HEK293 (cell line): Measurements from ENCODE around the gene RPL23.

Experiments
- HOXA7 ChIP-seq: sonication (generic); formaldehyde crosslinking; IDR thresholded peaks from 2 replicates; pipeline ENCODE4 v1.8.1; 2022; ENCODE audit warnings: missing genetic modification reagents, borderline replicate concordance
- OSR2 ChIP-seq: fragments of 450-650 bp; formaldehyde crosslinking; IDR thresholded peaks from 2 replicates; pipeline ENCODE4 v1.5.1; 2016; ENCODE audit warnings: missing biosample characterization, missing genetic modification characterization
- SALL2 ChIP-seq: fragments of 450-650 bp; formaldehyde crosslinking; IDR thresholded peaks from 2 replicates; pipeline ENCODE4 v1.5.0; 2017; ENCODE audit warnings: missing biosample characterization, mild to moderate bottlenecking, missing genetic modification characterization, borderline replicate concordance
- SCRT2 ChIP-seq: fragments of 450-650 bp; formaldehyde crosslinking; IDR thresholded peaks from 2 replicates; pipeline ENCODE4 v1.5.1; 2016; ENCODE audit warnings: missing biosample characterization, missing genetic modification characterization
- SETDB1 ChIP-seq: IDR thresholded peaks from one replicate; pipeline ENCODE4 v1.6.1; 2017; ENCODE audit warnings: mild to moderate bottlenecking, low read length, moderate library complexity, mixed read lengths; ENCODE audit not compliant: insufficient read length
- ZBTB48 ChIP-seq: fragments of 450-650 bp; formaldehyde crosslinking; IDR thresholded peaks from 2 replicates; pipeline ENCODE4 v1.5.1; 2016; ENCODE audit warnings: missing biosample characterization, missing genetic modification characterization
- ZFHX2 ChIP-seq: fragments of 450-650 bp; formaldehyde crosslinking; conservative IDR thresholded peaks from 2 replicates; pipeline ENCODE4 v1.5.1; 2016; ENCODE audit warnings: missing biosample characterization, missing genetic modification characterization
- ZNF175 ChIP-seq: fragments of 450-650 bp; formaldehyde crosslinking; IDR thresholded peaks from 2 replicates; pipeline ENCODE4 v1.5.1; 2016; ENCODE audit warnings: missing biosample characterization, missing genetic modification characterization
- ZNF274 ChIP-seq, 2 experiments: fragments of 200-500 bp in 1 of 2; fragments of 450-650 bp in 1 of 2; sonication (Bioruptor generic) in 1 of 2; formaldehyde crosslinking in 1 of 2; IDR thresholded peaks; 2 replicates each; pipeline versions ENCODE4 v1.5.1 to v1.6.1; 2014 to 2016; ENCODE audit warnings: borderline replicate concordance in 1 of 2, inconsistent platforms in 1 of 2, low read length in 1 of 2, missing biosample characterization in 1 of 2, missing genetic modification characterization in 1 of 2
- ZNF341 ChIP-seq: fragments of 450-650 bp; formaldehyde crosslinking; IDR thresholded peaks from 2 replicates; pipeline ENCODE4; 2016; ENCODE audit warnings: low read depth, missing biosample characterization, missing genetic modification characterization
- ZNF354C ChIP-seq: fragments of 450-650 bp; formaldehyde crosslinking; IDR thresholded peaks from 2 replicates; pipeline ENCODE4 v1.5.1; 2016; ENCODE audit warnings: missing biosample characterization, missing genetic modification characterization, low read depth, borderline replicate concordance
- ZNF48 ChIP-seq: fragments of 450-650 bp; formaldehyde crosslinking; IDR thresholded peaks from 2 replicates; pipeline ENCODE4 v1.5.1; 2016; ENCODE audit warnings: missing biosample characterization, missing genetic modification characterization
- ZNF510 ChIP-seq: fragments of 450-650 bp; formaldehyde crosslinking; IDR thresholded peaks from 2 replicates; pipeline ENCODE4 v1.5.1; 2018; ENCODE audit warnings: mild to moderate bottlenecking, missing genetic modification characterization, missing biosample characterization; ENCODE audit not compliant: insufficient replicate concordance
- ZNF549 ChIP-seq: fragments of 450-650 bp; IDR thresholded peaks from 2 replicates; pipeline ENCODE4 v1.5.1; 2018; ENCODE audit warnings: missing biosample characterization, missing genetic modification characterization, mild to moderate bottlenecking, inconsistent platforms, moderate library complexity
- ZNF558 ChIP-seq: fragments of 450-650 bp; formaldehyde crosslinking; IDR thresholded peaks from 2 replicates; pipeline ENCODE4 v1.5.1; 2016; ENCODE audit warnings: missing biosample characterization, missing genetic modification characterization
- ZNF561 ChIP-seq: fragments of 450-650 bp; IDR thresholded peaks from 2 replicates; pipeline ENCODE4 v1.5.1; 2018; ENCODE audit warnings: missing biosample characterization, missing genetic modification characterization, borderline replicate concordance
- ZNF596 ChIP-seq: fragments of 450-650 bp; IDR thresholded peaks from 2 replicates; pipeline ENCODE4 v1.5.0; 2018; ENCODE audit warnings: missing biosample characterization, mild to moderate bottlenecking, missing genetic modification characterization, moderate library complexity
- ZNF837 ChIP-seq: fragments of 450-650 bp; formaldehyde crosslinking; IDR thresholded peaks from 2 replicates; pipeline ENCODE4 v1.5.1; 2016; ENCODE audit warnings: missing biosample characterization, missing genetic modification characterization
- ZNF843 ChIP-seq: fragments of 450-650 bp; formaldehyde crosslinking; IDR thresholded peaks from 2 replicates; pipeline ENCODE4 v1.5.1; 2016; ENCODE audit warnings: missing biosample characterization, missing genetic modification characterization
- ZSCAN16 ChIP-seq: fragments of 450-650 bp; formaldehyde crosslinking; IDR thresholded peaks from 2 replicates; pipeline ENCODE4 v1.5.1; 2016; ENCODE audit warnings: missing biosample characterization, missing genetic modification characterization
- ZSCAN30 ChIP-seq: fragments of 450-650 bp; IDR thresholded peaks from 2 replicates; pipeline ENCODE4 v1.5.1; 2018; ENCODE audit warnings: missing biosample characterization, mild to moderate bottlenecking, missing genetic modification characterization, moderate library complexity
- TF ChIP-seq, protein P1 (sequence below): fragments of 450-650 bp; formaldehyde crosslinking; IDR thresholded peaks from 2 replicates; pipeline ENCODE4 v1.5.1; 2016; ENCODE audit warnings: missing biosample characterization, missing genetic modification characterization
- TF ChIP-seq, protein P2 (sequence below): IDR thresholded peaks from 2 replicates; pipeline ENCODE4 v1.6.1; 2011; ENCODE audit warnings: mild to moderate bottlenecking, low read depth, low read length, borderline replicate concordance
- TF ChIP-seq, protein P3 (sequence below): fragments of 450-650 bp; formaldehyde crosslinking; IDR thresholded peaks from 2 replicates; pipeline ENCODE4 v1.5.1; 2016; ENCODE audit warnings: missing biosample characterization, missing genetic modification characterization
- TF ChIP-seq, protein P4 (sequence below): fragments of 450-650 bp; formaldehyde crosslinking; IDR thresholded peaks from 2 replicates; pipeline ENCODE4 v1.5.1; 2016; ENCODE audit warnings: missing biosample characterization, missing genetic modification characterization
- TF ChIP-seq, protein P5 (sequence below): fragments of 450-650 bp; formaldehyde crosslinking; IDR thresholded peaks from 2 replicates; pipeline ENCODE4 v1.5.1; 2016; ENCODE audit warnings: missing biosample characterization, missing genetic modification characterization
- TF ChIP-seq, protein P6 (sequence below): fragments of 450-650 bp; formaldehyde crosslinking; IDR thresholded peaks from 2 replicates; pipeline ENCODE4 v1.5.1; 2017; ENCODE audit warnings: missing biosample characterization, missing genetic modification characterization
- TF ChIP-seq, protein P7 (sequence below): fragments of 450-650 bp; formaldehyde crosslinking; IDR thresholded peaks from 2 replicates; pipeline ENCODE4 v1.5.1; 2016; ENCODE audit warnings: missing biosample characterization, missing genetic modification characterization

RPL23 gene

DNA sequence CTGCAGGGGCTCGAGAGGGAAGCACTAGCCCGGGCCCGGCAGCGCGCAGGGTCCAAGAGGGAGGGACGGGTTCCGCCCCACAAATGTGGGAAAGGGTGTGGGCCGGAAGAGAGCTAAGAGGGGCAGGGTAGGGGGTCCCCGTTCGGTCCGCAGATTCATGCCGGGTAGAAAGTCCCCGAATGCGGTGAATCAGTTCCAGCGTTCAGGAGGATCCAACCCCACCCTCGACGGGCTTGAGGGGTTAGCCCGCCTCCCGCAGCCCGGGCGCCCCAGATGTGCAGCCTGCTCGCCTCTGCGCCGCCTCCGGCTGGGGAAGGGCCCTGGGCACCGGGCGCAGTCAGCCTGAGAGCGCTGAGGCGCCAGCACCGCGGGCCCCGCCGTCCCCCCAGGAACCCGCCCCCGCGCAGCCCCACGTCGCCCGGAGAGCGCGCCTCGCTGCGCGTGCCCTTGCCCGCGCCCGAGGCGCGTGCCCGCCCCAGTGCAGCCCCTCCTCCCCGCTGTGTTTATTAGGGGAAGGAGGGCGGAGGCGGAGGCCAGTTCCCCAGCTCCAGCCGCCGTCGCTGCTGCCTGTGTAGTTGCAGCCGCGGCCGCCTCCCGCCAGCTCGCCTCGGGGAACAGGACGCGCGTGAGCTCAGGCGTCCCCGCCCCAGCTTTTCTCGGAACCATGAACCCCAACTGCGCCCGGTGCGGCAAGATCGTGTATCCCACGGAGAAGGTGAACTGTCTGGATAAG lies 16.2 kb upstream of the RPL23 start, which contains the start of gene LASP1 (continued):
- peak; percentile 52; the same call in 1 of the 2 replicates for TF ChIP-seq ZNF561 (tag by site-specific recombination)
- TF ChIP-seq SCRT2 (tag by site-specific recombination): no peak
- TF ChIP-seq, protein P1, sequence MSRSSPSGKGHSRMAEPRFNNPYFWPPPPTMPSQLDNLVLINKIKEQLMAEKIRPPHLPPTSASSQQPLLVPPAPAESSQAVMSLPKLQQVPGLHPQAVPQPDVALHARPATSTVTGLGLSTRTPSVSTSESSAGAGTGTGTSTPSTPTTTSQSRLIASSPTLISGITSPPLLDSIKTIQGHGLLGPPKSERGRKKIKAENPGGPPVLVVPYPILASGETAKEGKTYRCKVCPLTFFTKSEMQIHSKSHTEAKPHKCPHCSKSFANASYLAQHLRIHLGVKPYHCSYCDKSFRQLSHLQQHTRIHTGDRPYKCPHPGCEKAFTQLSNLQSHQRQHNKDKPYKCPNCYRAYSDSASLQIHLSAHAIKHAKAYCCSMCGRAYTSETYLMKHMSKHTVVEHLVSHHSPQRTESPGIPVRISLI (tag by site-specific recombination): no peak
- TF ChIP-seq ZNF48 (tag by site-specific recombination): no peak
- TF ChIP-seq HOXA7 (CRISPR knock-in tag): no peak
- peak; percentile 82 for TF ChIP-seq ZFHX2 (tag by site-specific recombination)
- TF ChIP-seq, protein P2, sequence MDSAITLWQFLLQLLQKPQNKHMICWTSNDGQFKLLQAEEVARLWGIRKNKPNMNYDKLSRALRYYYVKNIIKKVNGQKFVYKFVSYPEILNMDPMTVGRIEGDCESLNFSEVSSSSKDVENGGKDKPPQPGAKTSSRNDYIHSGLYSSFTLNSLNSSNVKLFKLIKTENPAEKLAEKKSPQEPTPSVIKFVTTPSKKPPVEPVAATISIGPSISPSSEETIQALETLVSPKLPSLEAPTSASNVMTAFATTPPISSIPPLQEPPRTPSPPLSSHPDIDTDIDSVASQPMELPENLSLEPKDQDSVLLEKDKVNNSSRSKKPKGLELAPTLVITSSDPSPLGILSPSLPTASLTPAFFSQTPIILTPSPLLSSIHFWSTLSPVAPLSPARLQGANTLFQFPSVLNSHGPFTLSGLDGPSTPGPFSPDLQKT: no peak
- no peak for TF ChIP-seq ZBTB48 (tag by site-specific recombination)
- no peak for TF ChIP-seq OSR2 (tag by site-specific recombination)
- no peak for TF ChIP-seq ZNF175 (tag by site-specific recombination)
- TF ChIP-seq ZNF558 (tag by site-specific recombination): no peak; the same call in 1 of the 2 replicates
- peak; percentile 56; the same call in 1 of the 2 replicates for TF ChIP-seq ZSCAN30 (tag by site-specific recombination)
- no peak for TF ChIP-seq ZNF549
- TF ChIP-seq, protein P3, sequence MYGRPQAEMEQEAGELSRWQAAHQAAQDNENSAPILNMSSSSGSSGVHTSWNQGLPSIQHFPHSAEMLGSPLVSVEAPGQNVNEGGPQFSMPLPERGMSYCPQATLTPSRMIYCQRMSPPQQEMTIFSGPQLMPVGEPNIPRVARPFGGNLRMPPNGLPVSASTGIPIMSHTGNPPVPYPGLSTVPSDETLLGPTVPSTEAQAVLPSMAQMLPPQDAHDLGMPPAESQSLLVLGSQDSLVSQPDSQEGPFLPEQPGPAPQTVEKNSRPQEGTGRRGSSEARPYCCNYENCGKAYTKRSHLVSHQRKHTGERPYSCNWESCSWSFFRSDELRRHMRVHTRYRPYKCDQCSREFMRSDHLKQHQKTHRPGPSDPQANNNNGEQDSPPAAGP (tag by site-specific recombination): no peak
- TF ChIP-seq ZNF510 (tag by site-specific recombination): no peak
- peak; percentile 57 for TF ChIP-seq ZNF596
- TF ChIP-seq, protein P4, sequence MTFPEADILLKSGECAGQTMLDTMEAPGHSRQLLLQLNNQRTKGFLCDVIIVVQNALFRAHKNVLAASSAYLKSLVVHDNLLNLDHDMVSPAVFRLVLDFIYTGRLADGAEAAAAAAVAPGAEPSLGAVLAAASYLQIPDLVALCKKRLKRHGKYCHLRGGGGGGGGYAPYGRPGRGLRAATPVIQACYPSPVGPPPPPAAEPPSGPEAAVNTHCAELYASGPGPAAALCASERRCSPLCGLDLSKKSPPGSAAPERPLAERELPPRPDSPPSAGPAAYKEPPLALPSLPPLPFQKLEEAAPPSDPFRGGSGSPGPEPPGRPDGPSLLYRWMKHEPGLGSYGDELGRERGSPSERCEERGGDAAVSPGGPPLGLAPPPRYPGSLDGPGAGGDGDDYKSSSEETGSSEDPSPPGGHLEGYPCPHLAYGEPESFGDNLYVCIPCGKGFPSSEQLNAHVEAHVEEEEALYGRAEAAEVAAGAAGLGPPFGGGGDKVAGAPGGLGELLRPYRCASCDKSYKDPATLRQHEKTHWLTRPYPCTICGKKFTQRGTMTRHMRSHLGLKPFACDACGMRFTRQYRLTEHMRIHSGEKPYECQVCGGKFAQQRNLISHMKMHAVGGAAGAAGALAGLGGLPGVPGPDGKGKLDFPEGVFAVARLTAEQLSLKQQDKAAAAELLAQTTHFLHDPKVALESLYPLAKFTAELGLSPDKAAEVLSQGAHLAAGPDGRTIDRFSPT (tag by site-specific recombination): peak; percentile 46
- no peak for TF ChIP-seq ZNF837 (tag by site-specific recombination)
- no peak for TF ChIP-seq ZNF274 (IDR thresholded peaks at IDR 0.05; ENCODE audit: low read length)
- TF ChIP-seq ZNF274 (tag by site-specific recombination; IDR thresholded peaks at IDR 0.05; ENCODE audit: borderline replicate concordance): no peak
- peak; percentile 28; the same call in 1 of the 2 replicates for TF ChIP-seq ZNF843 (tag by site-specific recombination)
- no peak for TF ChIP-seq ZSCAN16 (tag by site-specific recombination)
- TF ChIP-seq, protein P5, sequence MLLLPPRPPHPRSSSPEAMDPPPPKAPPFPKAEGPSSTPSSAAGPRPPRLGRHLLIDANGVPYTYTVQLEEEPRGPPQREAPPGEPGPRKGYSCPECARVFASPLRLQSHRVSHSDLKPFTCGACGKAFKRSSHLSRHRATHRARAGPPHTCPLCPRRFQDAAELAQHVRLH (tag by site-specific recombination): 0 out of 2 replicates have a peak, but pooled peaks have one; percentile 32
- no peak for TF ChIP-seq SETDB1
- peak; percentile 52 for TF ChIP-seq ZNF341 (tag by site-specific recombination)
- TF ChIP-seq ZNF354C (tag by site-specific recombination): no peak
- no peak for TF ChIP-seq SALL2 (tag by site-specific recombination)
- TF ChIP-seq, protein P6, sequence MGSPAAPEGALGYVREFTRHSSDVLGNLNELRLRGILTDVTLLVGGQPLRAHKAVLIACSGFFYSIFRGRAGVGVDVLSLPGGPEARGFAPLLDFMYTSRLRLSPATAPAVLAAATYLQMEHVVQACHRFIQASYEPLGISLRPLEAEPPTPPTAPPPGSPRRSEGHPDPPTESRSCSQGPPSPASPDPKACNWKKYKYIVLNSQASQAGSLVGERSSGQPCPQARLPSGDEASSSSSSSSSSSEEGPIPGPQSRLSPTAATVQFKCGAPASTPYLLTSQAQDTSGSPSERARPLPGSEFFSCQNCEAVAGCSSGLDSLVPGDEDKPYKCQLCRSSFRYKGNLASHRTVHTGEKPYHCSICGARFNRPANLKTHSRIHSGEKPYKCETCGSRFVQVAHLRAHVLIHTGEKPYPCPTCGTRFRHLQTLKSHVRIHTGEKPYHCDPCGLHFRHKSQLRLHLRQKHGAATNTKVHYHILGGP (tag by site-specific recombination): no peak
- TF ChIP-seq, protein P7, sequence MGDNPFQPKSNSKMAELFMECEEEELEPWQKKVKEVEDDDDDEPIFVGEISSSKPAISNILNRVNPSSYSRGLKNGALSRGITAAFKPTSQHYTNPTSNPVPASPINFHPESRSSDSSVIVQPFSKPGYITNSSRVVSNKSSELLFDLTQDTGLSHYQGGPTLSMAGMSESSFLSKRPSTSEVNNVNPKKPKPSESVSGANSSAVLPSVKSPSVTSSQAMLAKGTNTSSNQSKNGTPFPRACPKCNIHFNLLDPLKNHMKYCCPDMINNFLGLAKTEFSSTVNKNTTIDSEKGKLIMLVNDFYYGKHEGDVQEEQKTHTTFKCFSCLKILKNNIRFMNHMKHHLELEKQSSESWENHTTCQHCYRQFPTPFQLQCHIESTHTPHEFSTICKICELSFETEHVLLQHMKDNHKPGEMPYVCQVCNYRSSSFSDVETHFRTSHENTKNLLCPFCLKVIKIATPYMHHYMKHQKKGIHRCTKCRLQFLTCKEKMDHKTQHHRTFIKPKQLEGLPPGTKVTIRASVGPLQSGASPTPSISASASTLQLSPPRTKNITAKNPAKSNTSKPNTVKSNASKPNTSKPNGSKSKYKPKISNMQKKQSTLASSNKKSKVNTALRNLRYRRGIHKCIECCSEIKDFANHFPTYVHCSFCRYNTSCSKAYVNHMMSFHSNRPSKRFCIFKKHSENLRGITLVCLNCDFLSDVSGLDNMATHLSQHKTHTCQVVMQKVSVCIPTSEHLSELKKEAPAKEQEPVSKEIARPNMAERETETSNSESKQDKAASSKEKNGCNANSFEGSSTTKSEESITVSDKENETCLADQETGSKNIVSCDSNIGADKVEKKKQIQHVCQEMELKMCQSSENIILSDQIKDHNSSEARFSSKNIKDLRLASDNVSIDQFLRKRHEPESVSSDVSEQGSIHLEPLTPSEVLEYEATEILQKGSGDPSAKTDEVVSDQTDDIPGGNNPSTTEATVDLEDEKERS (tag by site-specific recombination): no peak
